Urinary bladder (tissue), 4 donors: ENCODE results near the gene WRAP53. TPM values are rescaled to one million over a fixed set of nuclear protein-coding genes. Genes with fewer than 3 reads are reported as not detected.
A peak's percentile ranks its signal among the peaks of the same experiment; 100 is the strongest.

Experiments used
- DNase-seq: peaks from one replicate; pipeline ENCODE4 v3.0.0-alpha.2; 2015; ENCODE audit errors: extremely low spot score
- H3K27ac ChIP-seq: one replicate; pipeline ENCODE4 v1.5.1; 2013; ENCODE audit warnings: low read depth, mild to moderate bottlenecking, moderate library complexity
- H3K36me3 ChIP-seq: one replicate; pipeline ENCODE4 v1.6.1; 2013; ENCODE audit warnings: mild to moderate bottlenecking, moderate library complexity; ENCODE audit not compliant: insufficient read depth
- H3K4me1 ChIP-seq: one replicate; pipeline ENCODE4 v1.6.1; 2013; ENCODE audit warnings: mild to moderate bottlenecking, moderate library complexity; ENCODE audit not compliant: insufficient read depth
- H3K4me3 ChIP-seq: one replicate; pipeline ENCODE4 v1.5.1; 2013; ENCODE audit warnings: low read depth, low read length
- WGBS: extraction: QIAGEN DNeasy Blood & Tissue Kit; methylation state at CpG from one replicate; pipeline ENCODE4 v1.1.7; 2013; 5-methylcytosine and 5-hydroxymethylcytosine counted together
- polyA plus RNA-seq: library from polyadenylated mRNA; stranded (reverse); fragments of 200-250 nt; gene quantifications from one replicate; pipeline ENCODE4 v1.2.3, GENCODE V29; 2013
- total RNA-seq: library from RNA; depleted of rRNA; stranded (reverse); fragments of >200 nt; gene quantifications from one replicate; pipeline ENCODE4 v1.2.3, GENCODE V29; 2014
- donor health status: healthy with polysubstance abuse.
- donor health status: healthy.

WRAP53 gene
- total and polyA plus RNA-seq, 2 donors, result 4.1 to 7.7 TPM

- no peak for DNase-seq
- 16% methylated on average over 10 of the region's 10 CpGs for WGBS
- H3K27ac ChIP-seq, result no peak overlapping the region
These were observed 31.2 kb upstream of the WRAP53 start for GRCh38 chr17:7656958-7657609.

GRCh38 chr17:7667656-7668406 lies 20.4 kb upstream of the WRAP53 start:
- no peak overlapping the region for H3K4me3 ChIP-seq
- H3K36me3 ChIP-seq, result no peaks in the 10 kb centered on the region
- H3K27ac ChIP-seq, result no peak overlapping the region
- H3K4me1 ChIP-seq, result no peaks in the 10 kb centered on the region
- DNase-seq, result no peak
- 48% methylated on average over 10 of the region's 10 CpGs for WGBS

More at GRCh38 chr17:7656958-7657609, 31.2 kb upstream of the WRAP53 start:
- H3K4me1 ChIP-seq, result no peaks in the 10 kb centered on the region
- no peaks in the 10 kb centered on the region for H3K36me3 ChIP-seq
- H3K4me3 ChIP-seq, result no peak overlapping the region

- no peak overlapping the region for H3K27ac ChIP-seq
- H3K36me3 ChIP-seq, result peaks cover 1% of the 10 kb centered on the region
- no peak for DNase-seq
- no peak overlapping the region for H3K4me3 ChIP-seq
- WGBS, result 88% methylated on average over 7 of the region's 7 CpGs
- no peaks in the 10 kb centered on the region for H3K4me1 ChIP-seq
These were observed 19.8 kb upstream of the WRAP53 start for GRCh38 chr17:7668482-7668881.

GRCh38 chr17:7673239-7673638 lies 15.0 kb upstream of the WRAP53 start:
- Histone ChIP-seq H3K4me1 (no peaks in the 10 kb centered on the region), H3K4me3 (no peak overlapping the region), H3K36me3 (peaks cover 5% of the 10 kb centered on the region), H3K27ac (no peak overlapping the region)
- DNase-seq, result no peak
- WGBS, result 92% methylated on average over 2 of the region's 2 CpGs

- WGBS, result 93% methylated on average over 14 of the region's 14 CpGs
- H3K4me1 ChIP-seq, result no peaks in the 10 kb centered on the region
- H3K4me3 ChIP-seq, result no peak overlapping the region
- peaks cover 5% of the 10 kb centered on the region for H3K36me3 ChIP-seq
- H3K27ac ChIP-seq, result no peak overlapping the region
- no peak for DNase-seq
These were observed 13.3 kb upstream of the WRAP53 start for GRCh38 chr17:7674934-7675333.

GRCh38 chr17:7676533-7676932 lies 11.7 kb upstream of the WRAP53 start:
- no peak for DNase-seq
- 82% methylated on average over 5 of the region's 5 CpGs for WGBS
- H3K4me3 ChIP-seq, result no peak overlapping the region
- no peaks in the 10 kb centered on the region for H3K4me1 ChIP-seq
- no peak overlapping the region for H3K27ac ChIP-seq
- peaks cover 5% of the 10 kb centered on the region for H3K36me3 ChIP-seq

GRCh38 chr17:7677388-7678067 lies 10.7 kb upstream of the WRAP53 start:
- Histone ChIP-seq H3K36me3 (peaks cover 5% of the 10 kb centered on the region), H3K27ac (no peak overlapping the region), H3K4me1 (no peaks in the 10 kb centered on the region), H3K4me3 (no peak overlapping the region)
- 70% methylated on average over 10 of the region's 10 CpGs for WGBS
- DNase-seq, result no peak

- 64% methylated on average over 15 of the region's 15 CpGs for WGBS
These were observed 3.3 kb upstream of the WRAP53 start for GRCh38 chr17:7684851-7685532.

GRCh38 chr17:7685533-7686221 lies 2.6 kb upstream of the WRAP53 start:
- WGBS, result 3% methylated on average over 44 of the region's 44 CpGs
- H3K27ac ChIP-seq, result peak overlapping the region; percentile 73
- no peaks in the 10 kb centered on the region for H3K36me3 ChIP-seq
- H3K4me1 ChIP-seq, result no peaks in the 10 kb centered on the region
- H3K4me3 ChIP-seq, result peak overlapping the region; percentile 81
- peak; percentile 87 for DNase-seq

More at GRCh38 chr17:7684851-7685532, 3.3 kb upstream of the WRAP53 start:
- Histone ChIP-seq H3K36me3 (no peaks in the 10 kb centered on the region), H3K27ac (no peak overlapping the region), H3K4me1 (no peaks in the 10 kb centered on the region), H3K4me3 (peak overlapping the region; percentile 81)
- no peak for DNase-seq

- DNase-seq, result peak; percentile 88
- H3K27ac ChIP-seq, result peak overlapping the region; percentile 77
- H3K36me3 ChIP-seq, result no peaks in the 10 kb centered on the region
- under 1% methylated on average over 30 of the region's 30 CpGs for WGBS
- peak overlapping the region; percentile 81 for H3K4me3 ChIP-seq
- H3K4me1 ChIP-seq, result no peaks in the 10 kb centered on the region
These were observed 1.8 kb upstream of the WRAP53 start for GRCh38 chr17:7686222-7687071.

- WGBS, result under 1% methylated on average over 30 of the region's 30 CpGs
- Histone ChIP-seq H3K4me1 (no peaks in the 10 kb centered on the region), H3K4me3 (peak within 1 kb of the TSS; percentile 81), H3K36me3 (no peaks in the 10 kb centered on the region), H3K27ac (peak within 1 kb of the TSS; percentile 77)
- DNase-seq, result peak; percentile 92
These were observed 987 bp upstream of the WRAP53 start, which contains the start of gene TP53 for GRCh38 chr17:7687072-7687907. TP53 (minus strand) TSS chr17:7687490; CDS start chr17:7676594, 10,896 bp downstream.
